Prostate gland (tissue), 2 donors: ENCODE data around the gene KCTD1. TPM values are rescaled to one million over a fixed set of nuclear protein-coding genes. Genes with fewer than 3 reads are reported as not detected.

ENCODE experiments used
- DNase-seq: peaks from one replicate; pipeline ENCODE4 v3.0.0-alpha.2; 2019; ENCODE audit warnings: low spot score
- H3K27ac ChIP-seq, 2 donors: fragments of 200-600 bp; sonication (generic); 2 replicates each; pipeline ENCODE4 v1.5.1; 2017 to 2019
- H3K27me3 ChIP-seq: fragments of 200-600 bp; sonication (generic); replicated peaks from 2 replicates; pipeline ENCODE4 v1.5.1; 2019; ENCODE audit not compliant: insufficient read depth
- H3K36me3 ChIP-seq, 2 donors: fragments of 200-600 bp; sonication (generic); 1 replicate in 1 of 2; 2 replicates in 1 of 2; pipeline versions ENCODE4 v1.5.1 to v1.8.1; 2017 to 2019
- H3K4me1 ChIP-seq: fragments of 200-600 bp; sonication (generic); replicated peaks from 2 replicates; pipeline ENCODE4 v1.5.1; 2019
- H3K4me3 ChIP-seq, 2 donors: fragments of 200-600 bp; sonication (generic); 2 replicates each; pipeline ENCODE4 v1.5.1; 2017 to 2019
- H3K9me3 ChIP-seq: fragments of 200-600 bp; sonication (generic); 2 replicates; pipeline ENCODE4 v1.5.1; 2017
- POLR2A ChIP-seq: fragments of 450-650 bp; IDR thresholded peaks from one replicate; pipeline ENCODE4 v1.6.1; 2016; ENCODE audit warnings: antibody characterized with exemption, mild to moderate bottlenecking
- POLR2AphosphoS5 ChIP-seq: sonication (generic); formaldehyde crosslinking; IDR thresholded peaks from one replicate; pipeline ENCODE4 v1.6.1; 2017; ENCODE audit warnings: antibody characterized with exemption
- WGBS: methylation state at CpG from one replicate; pipeline ENCODE4 v1.1.5; 2018; 5-methylcytosine and 5-hydroxymethylcytosine counted together
- intact Hi-C: fragments of 100-400 bp; cut with DNase I; formaldehyde crosslinking; loops from one replicate; pipeline ENCODE4 v1.14.2; 2022
- total RNA-seq, 2 donors: library from RNA; depleted of rRNA; stranded (reverse); fragments of >200 nt; gene quantifications; one replicate each; pipeline ENCODE4 v1.1.0, GENCODE V29; 2016
- TF ChIP-seq, protein P1 (sequence below), 4 experiments: fragments of 200-600 bp in 2 of 4; fragments of 450-650 bp in 2 of 4; sonication (generic) in 2 of 4; IDR thresholded peaks; 1 replicate in 3 of 4; 2 replicates in 1 of 4; pipeline ENCODE4 v1.5.1; 2016 to 2019; ENCODE audit warnings: antibody characterized with exemption in 4 of 4, mild to moderate bottlenecking in 2 of 4, moderate library complexity in 2 of 4

The KCTD1 gene
- total RNA-seq, 2 donors from 2014 or later = 24.7 to 40.5 TPM

DNA sequence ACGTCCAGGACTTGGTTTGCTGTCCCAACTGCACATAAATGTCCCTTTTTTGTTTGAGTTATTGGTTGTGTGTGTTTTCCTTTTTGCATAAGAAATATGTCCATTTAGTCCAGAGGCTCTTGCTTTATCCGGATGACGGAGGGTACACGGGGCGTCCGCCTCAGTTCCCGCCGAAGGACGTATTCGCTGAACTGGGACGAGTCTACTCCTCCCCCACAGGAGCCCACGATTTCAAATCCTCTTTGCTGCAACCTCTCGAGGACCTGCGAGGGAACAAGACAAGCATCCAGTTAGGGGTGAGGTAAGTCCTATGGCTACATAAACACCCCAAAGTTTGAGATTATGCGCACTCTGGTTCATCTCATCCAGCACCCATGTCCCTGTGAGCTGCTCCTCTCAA, 92.7 kb downstream of the KCTD1 start:
- DNase-seq = no peak
- WGBS = 94% methylated on average over 15 of the region's 15 CpGs

DNA sequence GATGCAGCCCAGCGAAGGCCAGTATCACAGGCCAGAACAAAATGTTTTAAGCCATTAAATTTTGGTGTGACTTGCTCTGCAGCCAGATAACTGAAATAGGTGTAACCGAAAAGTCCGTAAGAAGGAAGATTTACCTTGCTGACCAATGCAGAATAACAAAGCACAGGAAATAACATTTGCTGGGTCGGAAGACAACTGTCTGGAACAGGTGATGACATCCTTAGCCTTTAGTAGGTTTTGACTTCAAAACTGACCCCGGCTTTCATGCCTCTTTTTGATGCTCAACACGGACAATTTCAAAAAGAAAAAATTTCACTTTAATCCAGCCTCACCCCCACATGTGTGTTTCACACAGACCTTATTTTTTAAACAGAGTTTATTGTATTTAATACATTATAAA, 93.7 kb downstream of the KCTD1 start:
- H3K4me1 ChIP-seq = no peaks in the 10 kb centered on the region
- WGBS = 84% methylated on average over 6 of the region's 6 CpGs

More for the DNA sequence above, 92.7 kb downstream of the KCTD1 start:
- intact Hi-C loops = loop anchor here (10.0 kb wide), 1 partner anchor 371 kb away; no protein-coding TSS in a partner anchor
- Histone ChIP-seq H3K4me3 (no peak overlapping the region), H3K9me3 (no peaks in the 10 kb centered on the region), H3K4me1 (no peaks in the 10 kb centered on the region), H3K27ac (no peak overlapping the region), H3K27me3 (no peaks in the 10 kb centered on the region), H3K36me3 (no peaks in the 10 kb centered on the region)
- TF ChIP-seq, protein P1, sequence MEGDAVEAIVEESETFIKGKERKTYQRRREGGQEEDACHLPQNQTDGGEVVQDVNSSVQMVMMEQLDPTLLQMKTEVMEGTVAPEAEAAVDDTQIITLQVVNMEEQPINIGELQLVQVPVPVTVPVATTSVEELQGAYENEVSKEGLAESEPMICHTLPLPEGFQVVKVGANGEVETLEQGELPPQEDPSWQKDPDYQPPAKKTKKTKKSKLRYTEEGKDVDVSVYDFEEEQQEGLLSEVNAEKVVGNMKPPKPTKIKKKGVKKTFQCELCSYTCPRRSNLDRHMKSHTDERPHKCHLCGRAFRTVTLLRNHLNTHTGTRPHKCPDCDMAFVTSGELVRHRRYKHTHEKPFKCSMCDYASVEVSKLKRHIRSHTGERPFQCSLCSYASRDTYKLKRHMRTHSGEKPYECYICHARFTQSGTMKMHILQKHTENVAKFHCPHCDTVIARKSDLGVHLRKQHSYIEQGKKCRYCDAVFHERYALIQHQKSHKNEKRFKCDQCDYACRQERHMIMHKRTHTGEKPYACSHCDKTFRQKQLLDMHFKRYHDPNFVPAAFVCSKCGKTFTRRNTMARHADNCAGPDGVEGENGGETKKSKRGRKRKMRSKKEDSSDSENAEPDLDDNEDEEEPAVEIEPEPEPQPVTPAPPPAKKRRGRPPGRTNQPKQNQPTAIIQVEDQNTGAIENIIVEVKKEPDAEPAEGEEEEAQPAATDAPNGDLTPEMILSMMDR (IDR thresholded peaks at IDR 0.05) = no peak
- TF ChIP-seq POLR2AphosphoS5 (no peak), POLR2A (no peak)

DNA sequence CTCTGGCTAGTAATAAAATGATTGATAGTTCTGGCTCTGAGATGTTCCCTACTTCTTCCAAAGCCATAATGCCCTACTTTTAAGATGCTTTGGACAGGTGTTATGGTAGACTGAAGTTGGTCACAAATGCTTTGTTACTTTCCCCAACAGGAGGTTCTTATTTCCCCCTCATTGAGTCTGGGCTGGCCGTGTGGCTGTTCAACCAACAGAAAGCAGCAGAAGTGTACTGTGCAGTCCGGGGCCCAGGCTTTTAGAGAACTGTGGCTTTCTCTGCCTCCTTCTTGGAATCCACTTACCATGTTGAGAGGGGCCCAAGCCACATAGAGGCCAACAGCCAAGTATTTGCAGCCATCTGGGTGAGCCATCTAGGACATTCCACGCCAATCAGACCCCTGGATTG, 94.2 kb downstream of the KCTD1 start:
- intact Hi-C loops = loop anchor here (10.0 kb wide), 1 partner anchor 369 kb away; no protein-coding TSS in a partner anchor
- no peak for TF ChIP-seq POLR2A
- TF ChIP-seq POLR2AphosphoS5 = no peak
- TF ChIP-seq, protein P1 (IDR thresholded peaks at IDR 0.05) = no peak
- Histone ChIP-seq H3K4me1 (no peaks in the 10 kb centered on the region), H3K4me3 (no peak overlapping the region), H3K27ac (no peak overlapping the region), H3K36me3 (no peaks in the 10 kb centered on the region), H3K27me3 (no peaks in the 10 kb centered on the region), H3K9me3 (no peaks in the 10 kb centered on the region)
- no peak for DNase-seq
- 92% methylated on average over 3 of the region's 3 CpGs for WGBS

More for the DNA sequence above, 93.7 kb downstream of the KCTD1 start:
- Histone ChIP-seq H3K4me3 (no peak overlapping the region), H3K36me3 (no peaks in the 10 kb centered on the region), H3K27me3 (no peaks in the 10 kb centered on the region), H3K9me3 (no peaks in the 10 kb centered on the region), H3K27ac (no peak overlapping the region)
- TF ChIP-seq POLR2AphosphoS5 (no peak), POLR2A (no peak)
- TF ChIP-seq, protein P1 (IDR thresholded peaks at IDR 0.05) = no peak
- no peak for DNase-seq
- intact Hi-C loops = loop anchor here (10.0 kb wide), 1 partner anchor 370 kb away; no protein-coding TSS in a partner anchor

DNA sequence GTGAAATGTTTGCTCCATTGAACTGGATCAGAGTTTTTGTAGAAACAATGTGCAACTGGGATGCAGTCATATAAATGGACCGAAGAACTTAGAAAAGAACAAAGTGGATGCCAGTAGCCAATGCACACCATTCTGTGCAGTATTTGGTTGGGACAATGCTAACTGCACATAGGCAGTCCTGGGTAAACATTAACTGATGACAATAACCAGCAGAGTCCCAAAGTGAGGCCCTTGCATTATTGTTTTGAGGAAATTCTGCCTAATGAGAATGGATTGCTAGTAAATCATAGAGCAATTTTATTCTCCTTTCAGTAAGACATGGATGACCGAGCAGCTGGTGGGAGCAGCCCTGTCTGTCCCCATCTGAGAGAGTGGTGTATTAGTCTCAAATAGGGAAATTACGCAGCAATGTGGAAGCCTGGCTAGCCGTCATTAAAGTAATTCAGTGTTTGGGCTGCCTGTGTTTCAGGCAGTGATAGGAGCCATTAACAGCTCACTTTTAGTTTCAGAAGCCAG, 94.9 kb downstream of the KCTD1 start:
- no peak for DNase-seq
- intact Hi-C loops = loop anchor here (10.0 kb wide), 1 partner anchor 369 kb away; no protein-coding TSS in a partner anchor
- Histone ChIP-seq H3K36me3 (no peaks in the 10 kb centered on the region), H3K4me1 (no peaks in the 10 kb centered on the region), H3K4me3 (no peak overlapping the region), H3K27ac (no peak overlapping the region), H3K9me3 (no peaks in the 10 kb centered on the region), H3K27me3 (no peaks in the 10 kb centered on the region)
- TF ChIP-seq POLR2AphosphoS5 (no peak), POLR2A (no peak)
- TF ChIP-seq, protein P1 (IDR thresholded peaks at IDR 0.05) = no peak
- 80% methylated on average over 4 of the region's 4 CpGs for WGBS
